ENCODE measurements around the gene CMTM8. TPM values are rescaled to one million over a fixed set of nuclear protein-coding genes. Genes with fewer than 3 reads are reported as not detected.

Gene CMTM8
- total RNA-seq, 4 donors from 2014 or later, result 4.4 to 39.2 (median 7.4) TPM

DNA sequence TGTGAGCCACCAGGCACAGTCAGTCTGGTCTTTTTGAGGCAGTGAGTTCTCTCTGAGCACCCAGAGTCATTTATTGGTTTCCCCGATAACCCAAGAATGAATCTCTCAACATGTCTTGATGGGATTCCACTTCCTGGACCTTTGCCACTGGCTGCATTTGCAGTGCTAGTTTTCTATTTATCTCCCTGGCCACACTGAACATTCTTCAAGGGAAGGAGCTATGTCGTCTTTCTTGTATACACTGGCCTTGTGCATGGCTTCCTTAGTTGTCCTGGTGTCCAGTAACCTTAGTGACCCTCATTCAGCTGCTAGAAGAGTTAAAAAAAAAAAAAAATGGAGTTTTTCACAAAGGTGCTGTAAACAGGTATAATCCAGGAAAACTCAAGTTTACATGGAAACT is 88.3 kb downstream of the CMTM8 start:
- in situ Hi-C loops (cut with MboI; ENCODE audit: low pct_ligation_motif_present in 1 of 4, low pct_unique_long_range_greater_than_20kb in 1 of 4, low sequenced_read_pairs in 3 of 4) (loop anchor here in 1 of 4 donors (25.0 kb wide), 1 partner anchor 139 kb away; no protein-coding TSS in a partner anchor), intact Hi-C loops (cut with DNase I; ENCODE audit: low total_unique reads) (no loop called here)
- no peaks in the 10 kb centered on the region for H3K9me3 ChIP-seq
- WGBS, 2 donors (ENCODE audit: low coverage in 1 of 2), result 75 to 100% methylated on average over 1 to 2 of the region's 2 CpGs
- H3K4me1 ChIP-seq, result no peaks in the 10 kb centered on the region
- DNase-seq, result no peak
- H3K4me3 ChIP-seq, result no peak overlapping the region
- H3K27ac ChIP-seq, result no peak overlapping the region
- no peaks in the 10 kb centered on the region for H3K36me3 ChIP-seq
- no peaks in the 10 kb centered on the region for H3K27me3 ChIP-seq
- TF ChIP-seq POLR2AphosphoS5 (IDR thresholded peaks at IDR 0.05) (no peak), POLR2A (IDR thresholded peaks at IDR 0.05) (no peak), CTCF (IDR thresholded peaks at IDR 0.05) (no peak), EP300 (IDR thresholded peaks at IDR 0.05; ENCODE audit: low read depth) (no peak)

- no peak for DNase-seq
- Histone ChIP-seq H3K4me1 (peaks cover 0 to 4% (median 0%) of the 10 kb centered on the region in 4 donors), H3K27ac (no peak overlapping the region), H3K27me3 (no peaks in the 10 kb centered on the region), H3K9me3 (no peaks in the 10 kb centered on the region), H3K36me3 (no peaks in the 10 kb centered on the region), H3K4me3 (no peak overlapping the region)
- no peak for TF ChIP-seq EP300 (IDR thresholded peaks at IDR 0.05; ENCODE audit: low read depth)
- no peak for TF ChIP-seq CTCF (IDR thresholded peaks at IDR 0.05)
- no peak for TF ChIP-seq POLR2AphosphoS5 (IDR thresholded peaks at IDR 0.05)
- TF ChIP-seq POLR2A (IDR thresholded peaks at IDR 0.05), result no peak
- in situ Hi-C loops (cut with MboI; ENCODE audit: low pct_ligation_motif_present in 1 of 4, low pct_unique_long_range_greater_than_20kb in 1 of 4, low sequenced_read_pairs in 3 of 4) (loop anchor here in 1 of 4 donors (25.0 kb wide), 1 partner anchor 147 kb away; no protein-coding TSS in a partner anchor), intact Hi-C loops (cut with DNase I; ENCODE audit: low total_unique reads) (no loop called here)
- WGBS, 2 donors (ENCODE audit: low coverage in 1 of 2), result 80 to 89% methylated on average over 2 to 4 of the region's 4 CpGs
Measured at GRCh38 chr3:32334675-32335074, 96.2 kb downstream of the CMTM8 start.

DNA sequence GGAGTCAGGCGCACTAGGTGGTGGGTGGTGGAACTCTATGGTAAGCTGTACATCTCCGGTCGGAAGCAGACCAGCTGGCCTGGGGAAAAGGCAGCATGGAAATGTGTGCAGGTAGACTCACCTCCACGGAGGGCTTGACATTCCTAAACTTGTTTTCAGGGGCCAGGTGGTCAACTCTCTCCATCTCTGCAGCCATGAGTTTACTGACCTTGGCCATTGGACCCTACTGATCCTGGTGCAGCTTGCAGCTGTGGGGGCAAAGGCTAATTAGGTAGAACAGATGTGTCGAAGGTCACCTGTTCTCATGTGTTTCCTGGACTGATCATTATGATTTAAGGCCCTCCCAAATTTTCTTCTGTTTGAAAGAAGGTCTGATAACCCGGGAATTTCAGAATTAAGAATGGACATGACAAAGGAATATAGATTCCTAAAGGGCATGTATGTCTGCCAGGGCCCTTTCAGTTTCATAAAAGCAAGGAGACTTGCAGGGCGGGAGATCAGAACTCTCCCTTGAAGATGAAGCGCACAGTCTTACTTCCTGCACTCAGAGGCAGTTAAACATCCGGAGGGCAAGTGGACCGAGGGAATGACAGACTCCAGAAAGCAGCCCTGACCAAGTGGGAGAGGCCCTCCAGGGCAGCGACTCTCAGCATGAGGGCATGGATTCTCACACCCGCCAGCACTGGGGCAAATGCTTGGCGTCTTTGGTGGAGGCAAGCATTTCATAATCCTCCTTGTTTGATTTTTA is 97.1 kb downstream of the CMTM8 start:
- 83 to 86% methylated on average over 2 to 13 of the region's 13 CpGs for WGBS, 2 donors (ENCODE audit: low coverage in 1 of 2)

More for the DNA sequence above, 97.1 kb downstream of the CMTM8 start:
- no peak for DNase-seq
- no peaks in the 10 kb centered on the region for H3K9me3 ChIP-seq
- H3K27me3 ChIP-seq, result no peaks in the 10 kb centered on the region
- no peak overlapping the region for H3K27ac ChIP-seq
- peaks cover 0 to 4% (median 0%) of the 10 kb centered on the region in 4 donors for H3K4me1 ChIP-seq
- H3K36me3 ChIP-seq, result no peaks in the 10 kb centered on the region
- TF ChIP-seq POLR2A (IDR thresholded peaks at IDR 0.05) (no peak), POLR2AphosphoS5 (IDR thresholded peaks at IDR 0.05) (no peak), EP300 (IDR thresholded peaks at IDR 0.05; ENCODE audit: low read depth) (no peak), CTCF (IDR thresholded peaks at IDR 0.05) (no peak)
- in situ Hi-C loops (cut with MboI; ENCODE audit: low pct_ligation_motif_present in 1 of 4, low pct_unique_long_range_greater_than_20kb in 1 of 4, low sequenced_read_pairs in 3 of 4) (loop anchor here in 1 of 4 donors (25.0 kb wide), 1 partner anchor 148 kb away; no protein-coding TSS in a partner anchor), intact Hi-C loops (cut with DNase I; ENCODE audit: low total_unique reads) (no loop called here)
- H3K4me3 ChIP-seq, result no peak overlapping the region
